CD4-positive, alpha-beta memory T cell (primary cell): ENCODE data around the gene P4HTM. TPM values are rescaled to one million over a fixed set of nuclear protein-coding genes. Genes with fewer than 3 reads are reported as not detected.

Source experiments
- CTCF ChIA-PET: fragments of 350-600 bp; sonication (Branson Sonifier 250); formaldehyde crosslinking; loops from one replicate; lab custom pipeline; 2021; ENCODE audit warnings: inconsistent platforms; ENCODE audit not compliant: partially characterized antibody; lab: Charles Lee
- POLR2A ChIA-PET: fragments of 350-600 bp; sonication (Branson Sonifier 250); formaldehyde crosslinking; loops from one replicate; lab custom pipeline; 2021; ENCODE audit not compliant: partially characterized antibody; lab: Charles Lee
- DNase-seq, 5 donors: peaks; one replicate each; pipeline versions ENCODE4 v3.0.0 to v3.0.0-alpha.2; 2020 to 2022; ENCODE audit warnings: mixed read lengths in 1 of 5
- H3K27ac ChIP-seq: one replicate; pipeline ENCODE4 v1.7.0; 2013; ENCODE audit warnings: low read depth, low read length
- H3K27me3 ChIP-seq: 2 replicates; pipeline ENCODE4 v1.7.0; 2013; ENCODE audit warnings: mild to moderate bottlenecking, low read length, moderate library complexity; ENCODE audit not compliant: insufficient read depth
- H3K36me3 ChIP-seq: 2 replicates; pipeline ENCODE4 v1.7.0; 2013; ENCODE audit warnings: mild to moderate bottlenecking, low read length, moderate library complexity; ENCODE audit not compliant: insufficient read depth
- H3K4me1 ChIP-seq: 2 replicates; pipeline ENCODE4 v1.7.0; 2013; ENCODE audit warnings: mild to moderate bottlenecking, low read length, moderate library complexity; ENCODE audit not compliant: insufficient read depth
- H3K4me3 ChIP-seq, 2 donors: one replicate each; pipeline ENCODE4 v1.7.0; 2013; ENCODE audit warnings: low read length in 2 of 2, mild to moderate bottlenecking in 1 of 2
- H3K9me3 ChIP-seq, 2 donors: one replicate each; pipeline ENCODE4 v1.7.0; 2013; ENCODE audit warnings: low read length in 2 of 2, control low read depth in 1 of 2; ENCODE audit not compliant: control insufficient read depth in 1 of 2
- H3K27ac Mint-ChIP-seq, 7 donors: one replicate each; pipeline ENCODE4 v1.8.0; 2020 to 2021; ENCODE audit warnings: mixed read lengths in 7 of 7, mild to moderate bottlenecking in 6 of 7, inconsistent platforms in 3 of 7, moderate library complexity in 3 of 7
- H3K27me3 Mint-ChIP-seq, 2 donors: one replicate each; pipeline ENCODE4 v1.8.0; 2020 to 2021; ENCODE audit warnings: mixed read lengths in 2 of 2
- H3K36me3 Mint-ChIP-seq, 2 donors: one replicate each; pipeline ENCODE4 v1.8.0; 2020 to 2021; ENCODE audit warnings: mixed read lengths in 2 of 2, inconsistent platforms in 1 of 2, mild to moderate bottlenecking in 1 of 2
- H3K4me1 Mint-ChIP-seq, 4 donors: one replicate each; pipeline ENCODE4 v1.8.0; 2020 to 2021; ENCODE audit warnings: mixed read lengths in 4 of 4, mild to moderate bottlenecking in 1 of 4
- H3K4me3 Mint-ChIP-seq, 8 donors: one replicate each; pipeline ENCODE4 v1.8.0; 2020 to 2021; ENCODE audit warnings: mixed read lengths in 8 of 8, mild to moderate bottlenecking in 7 of 8, moderate library complexity in 6 of 8, inconsistent platforms in 3 of 8
- H3K9me3 Mint-ChIP-seq, 8 donors: one replicate each; pipeline ENCODE4 v1.8.0; 2020 to 2021; ENCODE audit warnings: mixed read lengths in 8 of 8, mild to moderate bottlenecking in 5 of 8, inconsistent platforms in 3 of 8, moderate library complexity in 1 of 8
- intact Hi-C: fragments of 100-400 bp; cut with micrococcal nuclease; formaldehyde crosslinking; loops from one replicate; pipeline ENCODE4 v1.15.1; 2023
- polyA plus RNA-seq, 2 donors: library from polyadenylated mRNA; unstranded; fragments of 300-500 nt; fragmentation: Illumina TruSeq; gene quantifications; one replicate each; pipeline ENCODE4 v1.2.3, GENCODE V29; 2021
- total RNA-seq, 2 experiments: library from RNA; stranded (reverse); gene quantifications; one replicate each; pipeline ENCODE4 v1.2.3, GENCODE V29; 2021

The P4HTM gene
- total and polyA plus RNA-seq, 4 experiments from 2014 or later = 29.7 to 87.3 (median 56.1) TPM

GRCh38 chr3:48991851-48992545 is 2.0 kb downstream of the P4HTM start:
- Mint-ChIP-seq H3K27me3 (no peaks in the 10 kb centered on the region), H3K9me3 (peaks cover 0 to 2% (median 0%) of the 10 kb centered on the region in 8 donors), H3K36me3 (peaks cover 3 to 31% of the 10 kb centered on the region in 2 donors), H3K27ac (peak overlapping the region; percentile 68 to 94 (median 82)), H3K4me1 (peaks cover 29 to 60% (median 44%) of the 10 kb centered on the region in 4 donors), H3K4me3 (peak overlapping the region; percentile 62 to 95 (median 85))
- intact Hi-C loops = no loop called here
- Histone ChIP-seq H3K27me3 (no peaks in the 10 kb centered on the region), H3K4me3 (no peak overlapping the region), H3K4me1 (peaks cover 45% of the 10 kb centered on the region), H3K9me3 (no peaks in the 10 kb centered on the region), H3K36me3 (peaks cover 2% of the 10 kb centered on the region), H3K27ac (peak overlapping the region; percentile 65)
- ChIA-PET POLR2A (interaction anchor here (0.9 to 15.0 kb wide), 6 partner anchors 7 to 129 kb away, joined by 3 to 377 read pairs (median 9); partner anchors contain the start of genes DALRD3, IMPDH2, NDUFAF3 and QRICH1), CTCF (interaction anchor here (0.8 to 9.0 kb wide), 7 partner anchors 9 to 232 kb away, joined by 3 to 216 read pairs (median 6); partner anchors contain the start of genes DALRD3, NDUFAF3, QRICH1 and WDR6)
- DNase-seq = no peak

DNA sequence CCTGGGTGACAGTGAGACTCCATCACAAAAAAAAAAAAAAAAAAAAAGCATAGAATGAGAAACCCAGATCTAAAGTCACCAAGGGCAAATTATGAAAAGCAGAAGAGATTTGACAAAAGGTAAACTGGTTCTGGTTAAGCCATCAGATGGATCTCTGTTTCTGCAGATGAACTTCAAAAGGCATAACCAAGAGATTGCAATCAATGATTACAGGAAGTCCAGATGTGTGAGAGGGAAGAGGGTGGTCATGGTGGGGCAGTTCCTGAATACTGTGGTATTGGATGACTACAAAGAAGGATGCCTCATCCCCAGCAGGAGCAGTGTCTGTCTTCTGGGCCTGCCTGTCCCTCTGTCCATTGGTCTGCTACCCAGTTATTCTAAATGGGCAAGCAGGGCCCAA is 3.8 kb downstream of the P4HTM start:
- Histone ChIP-seq H3K27ac (no peak overlapping the region), H3K36me3 (peaks cover 4% of the 10 kb centered on the region), H3K4me3 (no peak overlapping the region), H3K4me1 (peaks cover 34% of the 10 kb centered on the region), H3K9me3 (no peaks in the 10 kb centered on the region), H3K27me3 (no peaks in the 10 kb centered on the region)
- intact Hi-C loops = no loop called here
- no peak for DNase-seq
- H3K27me3 Mint-ChIP-seq = no peaks in the 10 kb centered on the region
- H3K36me3 Mint-ChIP-seq = peaks cover 3 to 29% of the 10 kb centered on the region in 2 donors
- peak overlapping the region in 2 of 7 donors; percentile 44 to 60 for H3K27ac Mint-ChIP-seq
- POLR2A ChIA-PET = interaction anchor here (9.2 to 15.0 kb wide), 2 partner anchors 13 to 27 kb away, joined by 191 to 377 read pairs; partner anchors contain the start of genes DALRD3, IMPDH2, NDUFAF3 and WDR6
- CTCF ChIA-PET = interaction anchor here (3.7 kb wide), 1 partner anchor 14 kb away, joined by 13 read pairs; the partner anchor contains the start of gene WDR6
- no peak overlapping the region for H3K4me3 Mint-ChIP-seq
- peaks cover 24 to 52% (median 37%) of the 10 kb centered on the region in 4 donors for H3K4me1 Mint-ChIP-seq
- H3K9me3 Mint-ChIP-seq = peaks cover 0 to 2% (median 0%) of the 10 kb centered on the region in 8 donors

DNA sequence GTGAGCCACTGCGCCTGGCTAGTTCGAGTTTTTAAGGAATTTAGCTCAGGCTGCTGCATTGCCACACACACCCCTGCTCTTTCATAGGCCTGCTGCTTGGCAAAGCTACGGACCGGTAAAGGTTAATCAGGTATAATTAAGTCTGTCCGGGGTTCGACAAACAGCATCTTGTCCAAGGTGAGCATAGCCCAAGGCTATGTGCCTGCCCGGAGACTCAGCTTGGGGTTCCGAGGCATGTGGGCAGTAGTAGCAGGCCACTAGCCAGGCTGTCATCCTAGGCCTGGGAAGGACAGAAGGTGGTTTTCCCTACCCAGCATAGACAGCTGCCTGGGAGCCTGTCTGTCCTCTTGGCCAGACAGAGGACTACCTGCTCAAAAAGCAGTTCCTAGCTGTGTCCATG is 6.6 kb downstream of the P4HTM start:
- Histone ChIP-seq H3K27ac (no peak overlapping the region), H3K36me3 (peaks cover 4% of the 10 kb centered on the region), H3K27me3 (no peaks in the 10 kb centered on the region), H3K4me3 (no peak overlapping the region), H3K4me1 (peaks cover 16% of the 10 kb centered on the region), H3K9me3 (no peaks in the 10 kb centered on the region)
- H3K27me3 Mint-ChIP-seq = no peaks in the 10 kb centered on the region
- no peak overlapping the region for H3K27ac Mint-ChIP-seq
- H3K4me3 Mint-ChIP-seq = no peak overlapping the region
- peaks cover 11 to 29% (median 20%) of the 10 kb centered on the region in 4 donors for H3K4me1 Mint-ChIP-seq
- peaks cover 0 to 2% (median 0%) of the 10 kb centered on the region in 8 donors for H3K9me3 Mint-ChIP-seq
- no peak for DNase-seq
- POLR2A ChIA-PET = interaction anchor here (1.1 to 15.0 kb wide), 4 partner anchors 9 to 97 kb away, joined by 3 to 377 read pairs (median 9); partner anchors contain the start of genes DALRD3, IMPDH2, NDUFAF3 and QRICH1
- intact Hi-C loops = no loop called here
- H3K36me3 Mint-ChIP-seq = peaks cover 3 to 24% of the 10 kb centered on the region in 2 donors
- CTCF ChIA-PET = interaction anchor here (0.7 to 4.1 kb wide), 4 partner anchors 9 to 209 kb away, joined by 3 to 14 read pairs (median 10); partner anchors contain the start of genes NDUFAF3 and WDR6

DNA sequence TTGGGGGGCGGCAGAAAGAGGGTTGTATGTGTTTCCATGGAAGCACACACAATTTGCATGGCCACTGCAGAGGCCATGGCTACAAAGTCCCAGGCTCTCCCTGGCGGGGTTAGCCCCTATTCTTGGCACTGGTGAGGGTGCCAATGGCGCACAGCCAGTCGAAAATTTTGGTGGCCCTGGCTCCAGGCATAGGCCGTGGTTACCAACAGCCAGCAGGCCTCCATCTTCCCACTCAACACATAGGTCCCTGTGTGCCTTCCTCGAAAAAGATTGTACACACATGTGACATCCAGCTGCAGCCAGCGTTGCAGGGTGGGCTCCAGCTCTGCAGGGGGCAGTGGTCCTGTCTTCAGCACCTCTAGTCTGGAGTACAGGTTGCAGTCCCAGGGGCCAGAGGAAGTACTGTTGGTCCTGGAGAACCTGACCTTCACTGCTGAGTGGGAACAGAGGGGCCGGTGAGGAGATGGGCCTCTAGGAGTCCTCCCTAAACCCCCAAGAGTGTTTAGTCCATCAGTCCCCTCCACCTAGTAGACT is 7.1 kb downstream of the P4HTM start:
- Mint-ChIP-seq H3K36me3 (peaks cover 3 to 19% of the 10 kb centered on the region in 2 donors), H3K27ac (peak overlapping the region in 1 of 7 donors; percentile 9), H3K9me3 (peaks cover 0 to 2% (median 0%) of the 10 kb centered on the region in 8 donors), H3K4me3 (no peak overlapping the region), H3K27me3 (no peaks in the 10 kb centered on the region), H3K4me1 (peaks cover 6 to 24% (median 15%) of the 10 kb centered on the region in 4 donors)
- Histone ChIP-seq H3K9me3 (no peaks in the 10 kb centered on the region), H3K27ac (no peak overlapping the region), H3K4me1 (peaks cover 11% of the 10 kb centered on the region), H3K36me3 (peaks cover 4% of the 10 kb centered on the region), H3K4me3 (no peak overlapping the region), H3K27me3 (no peaks in the 10 kb centered on the region)
- DNase-seq = no peak
- POLR2A ChIA-PET = interaction anchor here (1.1 to 15.0 kb wide), 5 partner anchors 8 to 97 kb away, joined by 3 to 377 read pairs (median 8); partner anchors contain the start of genes DALRD3, IMPDH2, NDUFAF3 and QRICH1
- intact Hi-C loops = no loop called here
- CTCF ChIA-PET = interaction anchor here (1.7 to 4.1 kb wide), 3 partner anchors 9 to 25 kb away, joined by 6 to 14 read pairs (median 13); partner anchors contain the start of genes NDUFAF3 and WDR6

DNA sequence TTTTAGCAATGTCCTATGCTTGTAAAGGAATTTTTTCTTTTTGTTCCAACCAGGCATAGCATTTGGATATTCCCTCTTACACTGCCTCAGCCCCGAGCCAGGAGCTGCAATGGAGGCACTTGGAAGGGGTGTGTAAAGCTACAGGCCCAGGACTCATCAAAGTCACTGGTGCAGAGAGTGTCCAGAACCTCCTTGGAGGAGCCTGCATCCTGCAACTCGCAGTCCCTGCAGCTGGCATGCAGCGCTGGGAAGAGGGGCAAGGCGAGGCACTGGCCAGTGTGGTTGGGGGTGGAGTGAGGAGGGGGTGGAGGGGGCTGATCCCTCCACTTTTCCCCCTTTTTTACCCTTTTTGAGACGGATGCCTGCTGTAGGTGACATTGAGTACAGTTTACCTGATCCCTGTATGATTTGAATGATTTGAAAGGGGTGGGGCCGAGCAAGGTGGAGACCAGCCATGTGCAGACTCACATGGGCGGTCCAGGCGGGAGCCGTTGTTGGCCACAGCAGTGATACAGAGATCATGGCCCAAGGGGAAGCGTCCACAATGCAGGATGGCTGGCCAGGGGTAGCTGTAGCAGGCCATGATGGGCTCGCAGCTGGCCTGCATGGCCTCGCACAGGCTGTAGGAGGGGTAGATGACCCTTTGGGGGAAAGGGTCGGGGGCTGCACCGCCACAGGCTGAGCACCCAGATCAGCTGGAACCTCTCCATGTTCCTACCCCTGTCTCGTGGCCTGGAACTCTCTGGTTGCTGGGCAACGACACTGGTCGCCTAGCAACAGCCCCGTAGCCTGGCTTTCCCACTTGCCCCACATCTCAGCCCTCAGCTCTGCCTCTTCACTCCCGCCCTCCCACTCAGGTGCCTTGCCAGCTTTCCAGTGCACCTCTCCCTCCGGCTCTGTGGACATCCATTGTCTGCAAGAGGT is 7.9 kb downstream of the P4HTM start:
- Mint-ChIP-seq H3K27me3 (no peaks in the 10 kb centered on the region), H3K36me3 (peaks cover 3 to 19% of the 10 kb centered on the region in 2 donors), H3K9me3 (peaks cover 0 to 2% (median 0%) of the 10 kb centered on the region in 8 donors), H3K4me1 (peaks cover 6 to 23% (median 15%) of the 10 kb centered on the region in 4 donors), H3K27ac (peak overlapping the region in 2 of 7 donors; percentile 9 to 56), H3K4me3 (no peak overlapping the region)
- DNase-seq = no peak
- Histone ChIP-seq H3K27me3 (no peaks in the 10 kb centered on the region), H3K9me3 (no peaks in the 10 kb centered on the region), H3K4me3 (no peak overlapping the region), H3K27ac (no peak overlapping the region), H3K4me1 (peaks cover 9% of the 10 kb centered on the region), H3K36me3 (peaks cover 4% of the 10 kb centered on the region)
- intact Hi-C loops = no loop called here
- ChIA-PET POLR2A (interaction anchor here (0.6 to 15.0 kb wide), 5 partner anchors 9 to 105 kb away, joined by 3 to 377 read pairs (median 8); partner anchors contain the start of genes DALRD3, IMPDH2, NDUFAF3 and WDR6), CTCF (interaction anchor here (4.1 kb wide), 1 partner anchor 10 kb away, joined by 14 read pairs; no protein-coding TSS in a partner anchor)

GRCh38 chr3:48999085-48999858 is 9.2 kb downstream of the P4HTM start:
- Mint-ChIP-seq H3K36me3 (peaks cover 3 to 13% of the 10 kb centered on the region in 2 donors), H3K4me3 (no peak overlapping the region), H3K27me3 (no peaks in the 10 kb centered on the region), H3K9me3 (peaks cover 0 to 2% (median 0%) of the 10 kb centered on the region in 8 donors), H3K4me1 (peaks cover 3 to 10% (median 6%) of the 10 kb centered on the region in 4 donors), H3K27ac (peak overlapping the region in 5 of 7 donors; percentile 8 to 84 (median 78))
- CTCF ChIA-PET = interaction anchor here (4.1 kb wide), 1 partner anchor 11 kb away, joined by 14 read pairs; no protein-coding TSS in a partner anchor
- POLR2A ChIA-PET = interaction anchor here (1.1 to 2.0 kb wide), 2 partner anchors 8 to 10 kb away, joined by 3 to 4 read pairs; no protein-coding TSS in a partner anchor
- no peaks in the 10 kb centered on the region for H3K9me3 ChIP-seq
- H3K27ac ChIP-seq = no peak overlapping the region
- peaks cover 4% of the 10 kb centered on the region for H3K36me3 ChIP-seq
- DNase-seq = no peak
- intact Hi-C loops = no loop called here
- H3K27me3 ChIP-seq = no peaks in the 10 kb centered on the region
- no peaks in the 10 kb centered on the region for H3K4me1 ChIP-seq
- no peak overlapping the region for H3K4me3 ChIP-seq
